B cell (primary cell): ENCODE measurements around the gene TMEM69.

Source experiments
- CTCF ChIP-seq: fragments of 200-600 bp; IDR thresholded peaks from one replicate; pipeline ENCODE4 v1.8.0; 2022; ENCODE audit warnings: antibody characterized with exemption, mild to moderate bottlenecking
- EZH2 ChIP-seq: IDR thresholded peaks from 2 replicates; pipeline ENCODE4 v1.6.1; 2012; ENCODE audit warnings: borderline replicate concordance, low read depth, mild to moderate bottlenecking, moderate library complexity, low read length; ENCODE audit not compliant: insufficient read depth, poor library complexity, severe bottlenecking

- TF ChIP-seq CTCF (no peak), EZH2 (no peak)
Measured at GRCh38 chr1:45721207-45721606, 33.2 kb downstream of the TMEM69 start.
